Tibial nerve (tissue), 4 donors: ENCODE measurements around the gene ATG10. TPM values are rescaled to one million over a fixed set of nuclear protein-coding genes. Genes with fewer than 3 reads are reported as not detected.

ENCODE experiments used
- DNase-seq, 2 donors: peaks; one replicate each; pipeline ENCODE4 v3.0.0-alpha.2; 2019; ENCODE audit warnings: low spot score in 2 of 2
- H3K27ac ChIP-seq, 4 donors: fragments of 200-600 bp; sonication (generic) in 3 of 4; one replicate each; pipeline ENCODE4 v1.5.1; 2017 to 2019; ENCODE audit warnings: mild to moderate bottlenecking in 1 of 4
- H3K27me3 ChIP-seq, 2 donors: fragments of 200-600 bp; sonication (generic) in 1 of 2; one replicate each; pipeline versions ENCODE4 v1.5.1 to v1.6.0; 2017 to 2019
- H3K36me3 ChIP-seq, 3 donors: fragments of 200-600 bp; sonication (generic); one replicate each; pipeline ENCODE4 v1.5.1; 2018 to 2019
- H3K4me1 ChIP-seq, 4 donors: fragments of 200-600 bp; sonication (generic) in 3 of 4; one replicate each; pipeline ENCODE4 v1.5.1; 2017 to 2019
- H3K4me3 ChIP-seq, 4 donors: fragments of 200-600 bp; sonication (generic) in 3 of 4; one replicate each; pipeline ENCODE4 v1.5.1; 2017 to 2019; ENCODE audit warnings: mild to moderate bottlenecking in 1 of 4, moderate library complexity in 1 of 4
- H3K9me3 ChIP-seq, 4 donors: fragments of 200-600 bp; sonication (generic) in 3 of 4; one replicate each; pipeline ENCODE4 v1.5.1; 2017 to 2019
- EP300 ChIP-seq, 2 donors: sonication (generic); formaldehyde crosslinking; IDR thresholded peaks; one replicate each; pipeline ENCODE4 v1.6.1; 2017; ENCODE audit warnings: antibody characterized with exemption in 2 of 2, mild to moderate bottlenecking in 1 of 2
- POLR2A ChIP-seq, 2 donors: fragments of 450-650 bp; IDR thresholded peaks; one replicate each; pipeline ENCODE4 v1.6.1; 2017; ENCODE audit warnings: antibody characterized with exemption in 2 of 2, mild to moderate bottlenecking in 2 of 2, moderate library complexity in 2 of 2
- WGBS, 2 donors: methylation state at CpG; one replicate each; pipeline ENCODE4 v1.1.5; 2018; 5-methylcytosine and 5-hydroxymethylcytosine counted together
- total RNA-seq, 4 donors: library from RNA; depleted of rRNA; stranded (reverse); fragments of >200 nt; gene quantifications; one replicate each; pipeline ENCODE4 v1.1.0, GENCODE V29; 2016
- TF ChIP-seq, protein P1 (sequence below), 5 experiments: fragments of 200-600 bp in 3 of 5; fragments of 450-650 bp in 2 of 5; sonication (generic) in 3 of 5; IDR thresholded peaks; one replicate each; pipeline ENCODE4 v1.5.1; 2016 to 2019; ENCODE audit warnings: antibody characterized with exemption in 5 of 5, mild to moderate bottlenecking in 3 of 5, moderate library complexity in 2 of 5

The ATG10 gene
- total RNA-seq, 4 donors from 2014 or later = 3.5 to 25.1 (median 6.9) TPM

DNA sequence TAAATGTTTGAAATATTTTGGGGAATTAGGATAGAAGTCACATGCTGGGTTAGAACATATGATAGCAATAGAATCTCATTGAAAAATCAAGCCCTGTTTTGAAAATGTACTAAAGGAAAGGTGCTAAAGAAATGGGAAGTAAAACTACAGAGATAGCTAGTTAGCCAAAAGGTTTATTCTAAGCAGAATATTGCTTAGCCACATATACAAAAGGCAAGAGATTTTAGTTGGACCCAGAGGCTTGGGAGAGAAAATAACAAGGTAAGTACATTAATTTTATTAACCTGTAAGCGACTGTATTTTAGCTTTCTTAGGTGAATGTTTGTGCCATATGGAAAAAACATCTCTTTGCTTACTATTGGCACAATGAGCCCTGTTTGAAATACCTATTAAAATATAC, 198.1 kb downstream of the ATG10 start:
- no peak overlapping the region for H3K27ac ChIP-seq
- TF ChIP-seq POLR2A (IDR thresholded peaks at IDR 0.05) (no peak), EP300 (IDR thresholded peaks at IDR 0.05) (no peak)
- TF ChIP-seq, protein P1, sequence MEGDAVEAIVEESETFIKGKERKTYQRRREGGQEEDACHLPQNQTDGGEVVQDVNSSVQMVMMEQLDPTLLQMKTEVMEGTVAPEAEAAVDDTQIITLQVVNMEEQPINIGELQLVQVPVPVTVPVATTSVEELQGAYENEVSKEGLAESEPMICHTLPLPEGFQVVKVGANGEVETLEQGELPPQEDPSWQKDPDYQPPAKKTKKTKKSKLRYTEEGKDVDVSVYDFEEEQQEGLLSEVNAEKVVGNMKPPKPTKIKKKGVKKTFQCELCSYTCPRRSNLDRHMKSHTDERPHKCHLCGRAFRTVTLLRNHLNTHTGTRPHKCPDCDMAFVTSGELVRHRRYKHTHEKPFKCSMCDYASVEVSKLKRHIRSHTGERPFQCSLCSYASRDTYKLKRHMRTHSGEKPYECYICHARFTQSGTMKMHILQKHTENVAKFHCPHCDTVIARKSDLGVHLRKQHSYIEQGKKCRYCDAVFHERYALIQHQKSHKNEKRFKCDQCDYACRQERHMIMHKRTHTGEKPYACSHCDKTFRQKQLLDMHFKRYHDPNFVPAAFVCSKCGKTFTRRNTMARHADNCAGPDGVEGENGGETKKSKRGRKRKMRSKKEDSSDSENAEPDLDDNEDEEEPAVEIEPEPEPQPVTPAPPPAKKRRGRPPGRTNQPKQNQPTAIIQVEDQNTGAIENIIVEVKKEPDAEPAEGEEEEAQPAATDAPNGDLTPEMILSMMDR (IDR thresholded peaks at IDR 0.05) = no peak
- no peaks in the 10 kb centered on the region for H3K36me3 ChIP-seq
- H3K9me3 ChIP-seq = no peaks in the 10 kb centered on the region
- 96 to 98% methylated on average over 1 of the region's 1 CpG for WGBS, 2 donors
- no peak for DNase-seq
- H3K27me3 ChIP-seq = no peaks in the 10 kb centered on the region
- no peak overlapping the region for H3K4me3 ChIP-seq
- H3K4me1 ChIP-seq = peaks cover 0 to 22% (median 7%) of the 10 kb centered on the region in 4 donors

DNA sequence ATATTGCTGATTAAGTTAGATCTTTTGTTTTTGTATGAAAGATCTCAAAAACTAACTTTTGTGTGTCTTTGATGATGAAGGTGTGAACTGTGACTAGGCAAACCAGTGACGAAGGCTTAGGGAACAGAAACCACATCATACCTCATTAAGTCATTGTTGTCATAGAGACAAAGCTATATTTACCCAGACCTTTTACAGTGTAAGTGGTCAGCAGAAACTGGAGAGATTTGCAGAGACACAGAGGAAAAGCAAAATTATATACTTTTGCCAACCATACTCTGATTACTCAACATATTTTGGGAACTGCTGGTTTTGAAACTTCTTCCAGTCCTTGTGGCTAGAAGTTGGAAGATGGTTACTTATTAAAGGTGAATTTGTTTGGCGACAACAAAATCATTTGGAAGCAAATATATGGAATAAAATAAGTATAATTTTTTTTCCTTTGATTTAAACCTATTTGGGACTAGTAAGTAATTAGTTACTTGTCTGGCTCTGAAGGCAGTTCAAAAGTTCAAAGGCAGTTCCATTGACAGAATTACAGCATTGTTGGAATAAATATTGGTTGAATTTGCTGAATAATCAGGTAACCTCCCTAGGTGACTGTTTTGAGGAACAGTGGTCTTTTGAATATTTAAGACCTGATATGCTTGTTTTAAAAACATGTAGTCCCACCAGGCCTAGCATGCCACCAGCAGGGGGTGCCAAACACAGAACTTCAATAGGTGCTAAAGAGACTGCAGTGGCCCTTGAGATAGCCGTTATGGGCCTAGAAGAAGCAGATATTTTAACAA, 202.5 kb downstream of the ATG10 start:
- Histone ChIP-seq H3K4me3 (no peak overlapping the region), H3K27ac (no peak overlapping the region), H3K27me3 (no peaks in the 10 kb centered on the region), H3K4me1 (peaks cover 0 to 8% (median 0%) of the 10 kb centered on the region in 4 donors), H3K36me3 (no peaks in the 10 kb centered on the region), H3K9me3 (no peaks in the 10 kb centered on the region)
- TF ChIP-seq EP300 (IDR thresholded peaks at IDR 0.05) (peak in 1 of 2 donors; percentile 51), POLR2A (IDR thresholded peaks at IDR 0.05) (no peak)
- TF ChIP-seq, protein P1 (IDR thresholded peaks at IDR 0.05) = peak; percentile 20 to 41 (median 29)
- peak in 1 of 2 donors; percentile 31 for DNase-seq
- 59 to 61% methylated on average over 3 of the region's 3 CpGs for WGBS, 2 donors

DNA sequence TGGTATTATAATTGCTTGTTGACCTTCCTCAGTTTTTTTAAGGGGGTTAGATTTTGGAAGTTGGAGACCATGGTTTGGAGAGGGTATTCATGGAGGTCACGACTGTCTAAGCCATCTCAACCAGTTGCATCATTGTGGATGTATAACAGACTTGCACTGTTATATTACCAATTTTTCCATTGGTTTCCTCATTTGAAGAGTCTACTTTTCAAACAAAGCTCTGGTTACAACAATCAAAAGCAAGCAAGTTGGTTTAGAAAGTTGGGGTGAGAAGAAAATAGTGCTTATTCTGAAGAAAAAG, 203.0 kb downstream of the ATG10 start:
- H3K9me3 ChIP-seq = no peaks in the 10 kb centered on the region
- no peak for TF ChIP-seq POLR2A (IDR thresholded peaks at IDR 0.05)
- no peak for TF ChIP-seq EP300 (IDR thresholded peaks at IDR 0.05)
- TF ChIP-seq, protein P1 (IDR thresholded peaks at IDR 0.05) = no peak
- DNase-seq = no peak
- H3K4me1 ChIP-seq = peaks cover 0 to 8% (median 0%) of the 10 kb centered on the region in 4 donors
- peaks cover 0 to 2% (median 0%) of the 10 kb centered on the region in 3 donors for H3K36me3 ChIP-seq
- no peak overlapping the region for H3K4me3 ChIP-seq
- H3K27me3 ChIP-seq = no peaks in the 10 kb centered on the region
- no peak overlapping the region for H3K27ac ChIP-seq
- 97 to 100% methylated on average over 1 of the region's 1 CpG for WGBS, 2 donors

DNA sequence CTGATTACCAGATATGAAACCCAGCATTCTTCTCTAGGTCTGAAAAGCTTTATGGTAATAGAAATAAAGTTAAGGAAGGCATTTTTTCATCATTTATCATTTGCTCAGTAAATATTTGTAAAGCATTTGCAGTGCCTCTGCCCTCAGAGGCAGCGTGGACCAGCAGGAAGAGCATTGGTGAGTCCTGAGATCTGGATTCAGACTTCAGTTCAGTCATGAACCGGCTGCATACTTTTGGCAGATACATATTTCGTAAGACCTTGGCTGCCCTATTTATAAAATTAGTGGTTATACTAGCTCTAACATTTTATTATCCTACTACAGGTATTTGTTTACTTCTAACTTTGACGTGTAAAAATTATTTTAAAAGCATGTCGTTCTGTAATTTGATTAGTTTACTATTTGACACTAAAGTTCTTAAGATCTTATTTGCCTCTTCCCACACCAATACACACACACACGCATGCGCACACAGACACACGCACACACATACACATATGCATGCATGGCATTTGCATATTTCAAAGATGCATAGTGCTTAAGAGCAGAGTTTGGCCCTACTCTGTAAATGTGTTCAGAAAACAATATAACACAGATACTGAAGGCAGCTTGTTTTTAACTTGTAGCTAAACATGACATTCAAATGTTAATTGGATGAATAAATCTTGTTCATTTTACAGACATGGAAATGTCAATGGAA, 204.4 kb downstream of the ATG10 start:
- H3K27me3 ChIP-seq = no peaks in the 10 kb centered on the region
- H3K36me3 ChIP-seq = peaks cover 0 to 13% (median 0%) of the 10 kb centered on the region in 3 donors
- no peak overlapping the region for H3K27ac ChIP-seq
- H3K4me1 ChIP-seq = peaks cover 0 to 8% (median 0%) of the 10 kb centered on the region in 4 donors
- H3K4me3 ChIP-seq = no peak overlapping the region
- H3K9me3 ChIP-seq = no peaks in the 10 kb centered on the region
- WGBS, 2 donors = 90 to 94% methylated on average over 8 of the region's 8 CpGs
- TF ChIP-seq, protein P1 (IDR thresholded peaks at IDR 0.05) = no peak
- no peak for TF ChIP-seq POLR2A (IDR thresholded peaks at IDR 0.05)
- TF ChIP-seq EP300 (IDR thresholded peaks at IDR 0.05) = no peak
- DNase-seq = no peak

- 98% methylated on average over 3 of the region's 3 CpGs for WGBS, 2 donors
- TF ChIP-seq POLR2A (IDR thresholded peaks at IDR 0.05) = no peak
- TF ChIP-seq EP300 (IDR thresholded peaks at IDR 0.05) = no peak
- TF ChIP-seq, protein P1 (IDR thresholded peaks at IDR 0.05) = no peak
- no peak overlapping the region for H3K4me3 ChIP-seq
- H3K27me3 ChIP-seq = no peaks in the 10 kb centered on the region
- DNase-seq = no peak
- H3K27ac ChIP-seq = no peak overlapping the region
- H3K9me3 ChIP-seq = no peaks in the 10 kb centered on the region
- H3K36me3 ChIP-seq = peaks cover 0 to 19% (median 0%) of the 10 kb centered on the region in 3 donors
- H3K4me1 ChIP-seq = peaks cover 0 to 8% (median 0%) of the 10 kb centered on the region in 4 donors
Observed at GRCh38 chr5:82178378-82178777, 206.6 kb downstream of the ATG10 start.
